H9 (cell line): ENCODE results near the gene KRTAP5-4. TPM values are rescaled to one million over a fixed set of nuclear protein-coding genes. Genes with fewer than 3 reads are reported as not detected.

Source experiments
- DNase-seq: peaks from one replicate; pipeline ENCODE4 v3.0.0-alpha.2; 2017
- H2AFZ ChIP-seq: one replicate; pipeline ENCODE4 v1.6.1; 2013; ENCODE audit warnings: mild to moderate bottlenecking, low read length, control low read depth, moderate library complexity
- H2AK5ac ChIP-seq: 2 replicates; pipeline ENCODE4 v1.6.1; 2013; ENCODE audit warnings: low read length, control low read depth, mixed read lengths; ENCODE audit not compliant: insufficient read length
- H2BK120ac ChIP-seq: one replicate; pipeline ENCODE4 v1.6.1; 2013; ENCODE audit warnings: low read depth, mild to moderate bottlenecking, low read length, control low read depth, inconsistent platforms; ENCODE audit not compliant: poor library complexity, severe bottlenecking
- H2BK12ac ChIP-seq: 2 replicates; pipeline ENCODE4 v1.6.1; 2013; ENCODE audit warnings: low read length, control low read depth, mixed read lengths, low read depth; ENCODE audit not compliant: insufficient read length
- H2BK15ac ChIP-seq: 2 replicates; pipeline ENCODE4 v1.6.1; 2013; ENCODE audit warnings: low read depth, low read length, control low read depth
- H2BK20ac ChIP-seq: one replicate; pipeline ENCODE4 v1.6.1; 2013; ENCODE audit warnings: low read depth, mild to moderate bottlenecking, low read length, control low read depth, inconsistent platforms; ENCODE audit not compliant: poor library complexity, severe bottlenecking
- H2BK5ac ChIP-seq: 2 replicates; pipeline ENCODE4 v1.6.1; 2013; ENCODE audit warnings: low read length, control low read depth, mixed read lengths; ENCODE audit not compliant: insufficient read length
- H3K14ac ChIP-seq: 2 replicates; pipeline ENCODE4 v1.6.1; 2013; ENCODE audit warnings: low read length, control low read depth; ENCODE audit not compliant: insufficient read depth
- H3K18ac ChIP-seq: 2 replicates; pipeline ENCODE4 v1.6.1; 2013; ENCODE audit warnings: low read depth, mild to moderate bottlenecking, mixed read lengths, low read length, control low read depth; ENCODE audit not compliant: insufficient read length
- H3K23ac ChIP-seq: 2 replicates; pipeline ENCODE4 v1.6.1; 2013; ENCODE audit warnings: low read length, control low read depth, mixed read lengths, low read depth; ENCODE audit not compliant: insufficient read length
- H3K23me2 ChIP-seq: 2 replicates; pipeline ENCODE4 v1.6.1; 2013; ENCODE audit warnings: low read depth, mild to moderate bottlenecking, mixed read lengths, low read length, control low read depth; ENCODE audit not compliant: insufficient read length, poor library complexity, severe bottlenecking
- H3K27ac ChIP-seq: 2 replicates; pipeline ENCODE4 v1.5.1; 2013; ENCODE audit warnings: low read length, control low read depth, mixed read lengths, low read depth; ENCODE audit not compliant: insufficient read length
- H3K27me3 ChIP-seq: 2 replicates; pipeline ENCODE4 v1.6.1; 2013; ENCODE audit warnings: low read length, control low read depth, inconsistent platforms; ENCODE audit not compliant: insufficient read depth
- H3K4ac ChIP-seq: 2 replicates; pipeline ENCODE4 v1.6.1; 2013; ENCODE audit warnings: low read depth, mild to moderate bottlenecking, control low read depth, inconsistent platforms, low read length, moderate library complexity
- H3K4me1 ChIP-seq: 2 replicates; pipeline ENCODE4 v1.6.1; 2013; ENCODE audit warnings: low read length, control low read depth, inconsistent platforms; ENCODE audit not compliant: insufficient read depth
- H3K4me2 ChIP-seq: 2 replicates; pipeline ENCODE4 v1.6.1; 2013; ENCODE audit warnings: low read length, control low read depth, mixed read lengths; ENCODE audit not compliant: insufficient read length, insufficient read depth
- H3K56ac ChIP-seq: 2 replicates; pipeline ENCODE4 v1.6.1; 2013; ENCODE audit warnings: low read depth, mild to moderate bottlenecking, mixed read lengths, low read length, control low read depth; ENCODE audit not compliant: insufficient read length
- H3K79me1 ChIP-seq: 2 replicates; pipeline ENCODE4 v1.6.1; 2013; ENCODE audit warnings: low read depth, mild to moderate bottlenecking, moderate library complexity, low read length, control low read depth, inconsistent platforms; ENCODE audit not compliant: insufficient read depth, poor library complexity, severe bottlenecking
- H3K79me2 ChIP-seq: 2 replicates; pipeline ENCODE4 v1.6.1; 2013; ENCODE audit warnings: low read length, control low read depth, inconsistent platforms; ENCODE audit not compliant: insufficient read depth
- H3K9ac ChIP-seq: 2 replicates; pipeline ENCODE4 v1.6.1; 2013; ENCODE audit warnings: low read length, control low read depth, mixed read lengths; ENCODE audit not compliant: insufficient read length; ENCODE audit errors: extremely low read depth
- H3K9me3 ChIP-seq: one replicate; pipeline ENCODE4 v1.6.1; 2013; ENCODE audit warnings: low read depth, low read length, inconsistent platforms; ENCODE audit not compliant: control insufficient read depth
- H3T11ph ChIP-seq: one replicate; pipeline ENCODE4 v1.6.1; 2013; ENCODE audit warnings: mild to moderate bottlenecking, low read length, control low read depth, inconsistent platforms
- H4K20me1 ChIP-seq: one replicate; pipeline ENCODE4 v1.6.1; 2013; ENCODE audit not compliant: control insufficient read depth, insufficient read length, insufficient read depth
- H4K5ac ChIP-seq: 2 replicates; pipeline ENCODE4 v1.6.1; 2013; ENCODE audit warnings: low read depth, mild to moderate bottlenecking, mixed read lengths, low read length, control low read depth; ENCODE audit not compliant: insufficient read length
- H4K8ac ChIP-seq: replicated peaks from 2 replicates; pipeline ENCODE4 v1.6.1; 2013; ENCODE audit warnings: low read length, control low read depth, mixed read lengths, low read depth; ENCODE audit not compliant: insufficient read length
- H4K91ac ChIP-seq: 2 replicates; pipeline ENCODE4 v1.6.1; 2013; ENCODE audit warnings: low read depth, mild to moderate bottlenecking, moderate library complexity, mixed read lengths, low read length, control low read depth; ENCODE audit not compliant: insufficient read length
- H3K27ac Mint-ChIP-seq, 3 experiments: 2 replicates in 2 of 3; 3 replicates in 1 of 3; pipeline ENCODE4 v1.8.0; 2020 to 2021; ENCODE audit warnings: mixed read lengths in 3 of 3, mild to moderate bottlenecking in 1 of 3, moderate library complexity in 1 of 3
- H3K27me3 Mint-ChIP-seq: 2 replicates; pipeline ENCODE4 v1.8.0; 2021; ENCODE audit warnings: low read depth, mild to moderate bottlenecking, moderate library complexity, mixed read lengths
- H3K36me3 Mint-ChIP-seq, 3 experiments: 2 replicates in 2 of 3; 3 replicates in 1 of 3; pipeline ENCODE4 v1.8.0; 2020 to 2021; ENCODE audit warnings: low read depth in 3 of 3, mixed read lengths in 3 of 3; ENCODE audit not compliant: insufficient read depth in 1 of 3
- H3K4me1 Mint-ChIP-seq, 2 experiments: 2 replicates each; pipeline ENCODE4 v1.8.0; 2020; ENCODE audit warnings: mixed read lengths in 2 of 2
- H3K4me3 Mint-ChIP-seq, 2 experiments: 2 replicates in 1 of 2; 3 replicates in 1 of 2; pipeline ENCODE4 v1.8.0; 2020 to 2021; ENCODE audit warnings: mild to moderate bottlenecking in 2 of 2, mixed read lengths in 2 of 2, moderate library complexity in 1 of 2
- H3K9me3 Mint-ChIP-seq, 2 experiments: 2 replicates in 1 of 2; 3 replicates in 1 of 2; pipeline ENCODE4 v1.8.0; 2020; ENCODE audit warnings: mild to moderate bottlenecking in 2 of 2, mixed read lengths in 2 of 2, moderate library complexity in 1 of 2
- CTCF ChIP-seq: fragments of 200-600 bp; sonication (generic); conservative IDR thresholded peaks from 3 replicates; pipeline ENCODE4 v1.8.0; 2021; ENCODE audit warnings: antibody characterized with exemption, mild to moderate bottlenecking
- WGBS: extraction: QIAGEN DNeasy Blood & Tissue Kit; methylation state at CpG from one replicate; pipeline ENCODE4 v1.1.7; 2013; ENCODE audit warnings: missing lambda C conversion rate, low lambda C conversion rate, mixed read lengths; ENCODE audit not compliant: insufficient read length; ENCODE audit errors: extremely low coverage; 5-methylcytosine and 5-hydroxymethylcytosine counted together
- total RNA-seq: library from RNA; stranded (reverse); gene quantifications from 2 replicates; pipeline ENCODE4 v1.2.1, GENCODE V29; 2021

KRTAP5-4 gene
- total RNA-seq, 1 experiment from 2014 or later: not detected

- H2BK5ac ChIP-seq: no peak overlapping the region
- H3K9me3 Mint-ChIP-seq: peaks cover 0 to 4% of the 10 kb centered on the region in 2 experiments; a peak in 1 of 5 replicates
- WGBS: no CpG with 5 or more reads among the region's 20 CpGs
- no peak overlapping the region for H3K9ac ChIP-seq
- H3K4me3 Mint-ChIP-seq: no peak overlapping the region
- no peak overlapping the region for H3K4ac ChIP-seq
- no peaks in the 10 kb centered on the region for H3K79me2 ChIP-seq
- H3K9me3 ChIP-seq: no peaks in the 10 kb centered on the region
- no peak overlapping the region for H2BK120ac ChIP-seq
- no peak for TF ChIP-seq CTCF
- no peak overlapping the region for H3T11ph ChIP-seq
- no peak overlapping the region for H3K27ac Mint-ChIP-seq
- no peak overlapping the region for H4K5ac ChIP-seq
- H2AFZ ChIP-seq: no peak overlapping the region
- H2BK15ac ChIP-seq: no peak overlapping the region
- no peaks in the 10 kb centered on the region for H3K27me3 ChIP-seq
- H3K27me3 Mint-ChIP-seq: peaks cover 33% of the 10 kb centered on the region
- DNase-seq: no peak
- no peak overlapping the region for H3K27ac ChIP-seq
- no peak overlapping the region for H3K56ac ChIP-seq
- H4K8ac ChIP-seq: no peak overlapping the region
- H2BK12ac ChIP-seq: no peak overlapping the region
- no peak overlapping the region for H3K4me2 ChIP-seq
- no peaks in the 10 kb centered on the region for H3K36me3 Mint-ChIP-seq
- H2AK5ac ChIP-seq: no peak overlapping the region
- H3K23me2 ChIP-seq: no peaks in the 10 kb centered on the region
- no peak overlapping the region for H3K23ac ChIP-seq
- no peak overlapping the region for H3K14ac ChIP-seq
- no peak overlapping the region for H2BK20ac ChIP-seq
- H3K4me1 Mint-ChIP-seq: peaks cover 3% of the 10 kb centered on the region in 2 experiments; a peak in 2 of 4 replicates
- H4K20me1 ChIP-seq: no peaks in the 10 kb centered on the region
- no peaks in the 10 kb centered on the region for H3K79me1 ChIP-seq
- no peak overlapping the region for H4K91ac ChIP-seq
- H3K18ac ChIP-seq: no peak overlapping the region
- H3K4me1 ChIP-seq: no peaks in the 10 kb centered on the region
Observed at GRCh38 chr11:1644601-1645356, 22.8 kb upstream of the KRTAP5-4 start.
